Keratinocyte (primary cell): Measurements from ENCODE around the gene AKR1D1.

Source experiments
- EZH2 ChIP-seq: IDR thresholded peaks from one replicate; pipeline ENCODE4 v1.6.1; 2012; ENCODE audit warnings: inconsistent platforms, mild to moderate bottlenecking, low read length, moderate library complexity
- TF ChIP-seq, protein P1 (sequence below), 3 experiments: IDR thresholded peaks in 1 of 3; conservative IDR thresholded peaks in 1 of 3; optimal IDR thresholded peaks in 1 of 3; 2 replicates in 2 of 3; 3 replicates in 1 of 3; pipeline versions ENCODE3 to v1.5.1; 2011; ENCODE audit warnings: low read length in 3 of 3, mild to moderate bottlenecking in 3 of 3, moderate library complexity in 2 of 3, control low read depth in 1 of 3, inconsistent platforms in 1 of 3; ENCODE audit not compliant: insufficient read depth in 2 of 3; ENCODE audit errors: extremely low read depth in 1 of 3

DNA sequence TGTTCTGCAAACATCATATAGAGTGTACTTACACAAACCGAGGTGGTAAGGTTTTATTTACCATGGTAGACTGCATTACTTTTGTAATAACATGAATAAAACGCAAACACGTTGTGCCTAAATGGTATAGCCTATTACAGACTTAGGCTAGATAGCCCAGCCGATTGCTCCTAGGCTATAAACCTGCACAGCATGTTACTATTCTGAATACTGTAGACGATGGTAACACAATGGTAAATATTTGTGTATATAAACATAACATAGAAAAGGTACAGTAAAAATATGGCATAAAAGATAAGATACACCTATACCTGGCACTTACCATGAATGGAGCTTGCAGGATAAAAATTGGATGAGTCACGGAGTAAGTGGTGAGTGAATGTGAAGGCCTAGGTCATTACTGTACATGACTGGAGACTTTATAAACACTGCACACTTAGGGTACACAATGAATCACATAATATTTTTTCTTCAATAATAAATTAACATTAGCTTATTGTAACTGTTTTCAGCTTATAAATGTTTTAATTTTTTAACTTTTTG is 16.3 kb downstream of the AKR1D1 start:
- TF ChIP-seq, protein P1, sequence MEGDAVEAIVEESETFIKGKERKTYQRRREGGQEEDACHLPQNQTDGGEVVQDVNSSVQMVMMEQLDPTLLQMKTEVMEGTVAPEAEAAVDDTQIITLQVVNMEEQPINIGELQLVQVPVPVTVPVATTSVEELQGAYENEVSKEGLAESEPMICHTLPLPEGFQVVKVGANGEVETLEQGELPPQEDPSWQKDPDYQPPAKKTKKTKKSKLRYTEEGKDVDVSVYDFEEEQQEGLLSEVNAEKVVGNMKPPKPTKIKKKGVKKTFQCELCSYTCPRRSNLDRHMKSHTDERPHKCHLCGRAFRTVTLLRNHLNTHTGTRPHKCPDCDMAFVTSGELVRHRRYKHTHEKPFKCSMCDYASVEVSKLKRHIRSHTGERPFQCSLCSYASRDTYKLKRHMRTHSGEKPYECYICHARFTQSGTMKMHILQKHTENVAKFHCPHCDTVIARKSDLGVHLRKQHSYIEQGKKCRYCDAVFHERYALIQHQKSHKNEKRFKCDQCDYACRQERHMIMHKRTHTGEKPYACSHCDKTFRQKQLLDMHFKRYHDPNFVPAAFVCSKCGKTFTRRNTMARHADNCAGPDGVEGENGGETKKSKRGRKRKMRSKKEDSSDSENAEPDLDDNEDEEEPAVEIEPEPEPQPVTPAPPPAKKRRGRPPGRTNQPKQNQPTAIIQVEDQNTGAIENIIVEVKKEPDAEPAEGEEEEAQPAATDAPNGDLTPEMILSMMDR (optimal IDR thresholded peaks at IDR 0.05 in 1 of 3, IDR thresholded peaks at IDR 0.05 in 1 of 3, conservative IDR thresholded peaks at IDR 0.05 in 1 of 3; ENCODE audit: extremely low read depth in 1 of 3, insufficient read depth in 2 of 3, low read length in 3 of 3) = no peak
- TF ChIP-seq EZH2 = no peak
